Activated CD4-positive, alpha-beta memory T cell treated with anti-CD3 and anti-CD28 coated beads, Interleukin-2, amount 10 ng/mL, durations not matched to agents 7 days and 5 days (primary cell): ENCODE results near the gene CCDC116. TPM values are rescaled to one million over a fixed set of nuclear protein-coding genes. Genes with fewer than 3 reads are reported as not detected.
"Not testable (repeated sequence)": the region's sequence is repeated elsewhere in the genome, so short reads cannot be mapped to it uniquely, and the experiment has no call there.

Experiments used
- CTCF ChIA-PET: fragments of 350-600 bp; sonication (Branson Sonifier 250); formaldehyde crosslinking; loops from one replicate; lab custom pipeline; 2021; ENCODE audit warnings: antibody characterized with exemption, inconsistent platforms; lab: Charles Lee
- POLR2A ChIA-PET: fragments of 350-600 bp; sonication (Branson Sonifier 250); formaldehyde crosslinking; loops from one replicate; lab custom pipeline; 2021; ENCODE audit warnings: antibody characterized with exemption; lab: Charles Lee
- DNase-seq: peaks from one replicate; pipeline ENCODE4 v3.0.0-alpha.2; 2020
- H3K27ac Mint-ChIP-seq: one replicate; pipeline ENCODE4 v1.8.0; 2021; ENCODE audit warnings: mild to moderate bottlenecking, mixed read lengths
- H3K27me3 Mint-ChIP-seq: one replicate; pipeline ENCODE4 v1.8.0; 2021; ENCODE audit warnings: mixed read lengths
- H3K36me3 Mint-ChIP-seq: one replicate; pipeline ENCODE4 v1.8.0; 2021; ENCODE audit warnings: low read depth, mixed read lengths
- H3K4me1 Mint-ChIP-seq: one replicate; pipeline ENCODE4 v1.8.0; 2021; ENCODE audit warnings: mixed read lengths
- H3K4me3 Mint-ChIP-seq: one replicate; pipeline ENCODE4 v1.8.0; 2021; ENCODE audit warnings: mild to moderate bottlenecking, mixed read lengths
- H3K9me3 Mint-ChIP-seq: one replicate; pipeline ENCODE4 v1.8.0; 2021; ENCODE audit warnings: mixed read lengths
- total RNA-seq, 2 experiments: library from RNA; stranded (reverse); gene quantifications; one replicate each; pipeline ENCODE4 v1.2.3, GENCODE V29; 2021

Gene CCDC116
- total RNA-seq, 2 experiments from 2014 or later: 0.33 to 0.43 TPM

GRCh38 chr22:21628386-21629254 lies 3.9 kb upstream of the CCDC116 start:
- Mint-ChIP-seq H3K4me3 (peak overlapping the region; percentile 87), H3K4me1 (peaks cover 46% of the 10 kb centered on the region), H3K27ac (peak overlapping the region; percentile 88), H3K36me3 (peaks cover 31% of the 10 kb centered on the region), H3K9me3 (no peaks in the 10 kb centered on the region), H3K27me3 (no peaks in the 10 kb centered on the region)
- no peak for DNase-seq
- CTCF ChIA-PET: interaction anchor here (1.0 to 13.8 kb wide), 21 partner anchors 9 to 626 kb away, joined by 3 to 289 read pairs (median 6); partner anchors contain the start of genes PPIL2, PPM1F, SDF2L1 and UBE2L3
- POLR2A ChIA-PET: interaction anchor here (0.6 to 4.2 kb wide), 13 partner anchors 11 to 61 kb away, joined by 3 to 132 read pairs (median 8); partner anchors contain the start of genes PPIL2, SDF2L1 and UBE2L3

- H3K9me3 Mint-ChIP-seq: no peaks in the 10 kb centered on the region
- POLR2A ChIA-PET: interaction anchor here (0.5 to 4.2 kb wide), 17 partner anchors 9 to 628 kb away, joined by 3 to 132 read pairs (median 5); partner anchors contain the start of genes PPIL2, SDF2L1, THAP7 and UBE2L3
- H3K27ac Mint-ChIP-seq: peak within 1 kb of the TSS; percentile 88
- peak; percentile 95 for DNase-seq
- CTCF ChIA-PET: interaction anchor here (1.0 to 13.8 kb wide), 21 partner anchors 8 to 627 kb away, joined by 3 to 289 read pairs (median 6); partner anchors contain the start of genes PPIL2, PPM1F, SDF2L1 and UBE2L3
- H3K4me3 Mint-ChIP-seq: peak within 1 kb of the TSS; percentile 87
- H3K4me1 Mint-ChIP-seq: peaks cover 46% of the 10 kb centered on the region
- H3K36me3 Mint-ChIP-seq: peaks cover 27% of the 10 kb centered on the region
- H3K27me3 Mint-ChIP-seq: no peaks in the 10 kb centered on the region
Measured at GRCh38 chr22:21629255-21630149, 3.1 kb upstream of the CCDC116 start, which contains the start of gene YDJC. Gene YDJC, minus strand, starts transcription at chr22:21630022. Its CDS starts 8 bp downstream, at chr22:21630014.

GRCh38 chr22:21631025-21631424 lies 1.5 kb upstream of the CCDC116 start:
- H3K27ac Mint-ChIP-seq: no peak overlapping the region
- ChIA-PET POLR2A (interaction anchor here (0.9 to 2.9 kb wide), 5 partner anchors 11 to 64 kb away, joined by 3 to 48 read pairs (median 24); partner anchors contain the start of genes PPIL2, SDF2L1 and UBE2L3), CTCF (interaction anchor here (0.6 to 13.8 kb wide), 7 partner anchors 12 to 1063 kb away, joined by 3 to 289 read pairs (median 4); partner anchors contain the start of gene SDF2L1)
- H3K9me3 Mint-ChIP-seq: no peaks in the 10 kb centered on the region
- DNase-seq: no peak
- peaks cover 22% of the 10 kb centered on the region for H3K36me3 Mint-ChIP-seq
- peaks cover 41% of the 10 kb centered on the region for H3K4me1 Mint-ChIP-seq
- H3K4me3 Mint-ChIP-seq: peak overlapping the region; percentile 2
- H3K27me3 Mint-ChIP-seq: no peaks in the 10 kb centered on the region

- no peaks in the 10 kb centered on the region for H3K9me3 Mint-ChIP-seq
- ChIA-PET CTCF (interaction anchor here (1.0 to 13.8 kb wide), 2 partner anchors 9 to 11 kb away, joined by 3 to 289 read pairs; partner anchors contain the start of gene SDF2L1), POLR2A (interaction anchor here (1.0 to 2.8 kb wide), 4 partner anchors 9 to 19 kb away, joined by 3 to 48 read pairs (median 9); partner anchors contain the start of gene SDF2L1)
- H3K27me3 Mint-ChIP-seq: no peaks in the 10 kb centered on the region
- no peak for DNase-seq
- H3K4me3 Mint-ChIP-seq: no peak overlapping the region
- peaks cover 7% of the 10 kb centered on the region for H3K36me3 Mint-ChIP-seq
- H3K27ac Mint-ChIP-seq: no peak overlapping the region
- peaks cover 28% of the 10 kb centered on the region for H3K4me1 Mint-ChIP-seq
Measured at GRCh38 chr22:21632931-21633330, 371 bp downstream of the CCDC116 start.

GRCh38 chr22:21633481-21633880 lies 921 bp downstream of the CCDC116 start:
- Mint-ChIP-seq H3K36me3 (peaks cover 2% of the 10 kb centered on the region), H3K27me3 (no peaks in the 10 kb centered on the region), H3K27ac (no peak overlapping the region), H3K9me3 (no peaks in the 10 kb centered on the region), H3K4me3 (no peak overlapping the region), H3K4me1 (peaks cover 24% of the 10 kb centered on the region)
- no peak for DNase-seq
- CTCF ChIA-PET: interaction anchor here (13.8 kb wide), 1 partner anchor 10 kb away, joined by 289 read pairs; the partner anchor contains the start of gene SDF2L1
- POLR2A ChIA-PET: interaction anchor here (1.3 kb wide), 1 partner anchor 9 kb away, joined by 13 read pairs; the partner anchor contains the start of gene SDF2L1

- POLR2A ChIA-PET: interaction anchor here (1.3 kb wide), 1 partner anchor 8 kb away, joined by 13 read pairs; the partner anchor contains the start of gene SDF2L1
Measured at GRCh38 chr22:21634081-21634480, 1.5 kb downstream of the CCDC116 start.

GRCh38 chr22:21634844-21635243 lies 2.3 kb downstream of the CCDC116 start:
- Mint-ChIP-seq H3K4me3 (no peak overlapping the region), H3K27ac (no peak overlapping the region), H3K27me3 (no peaks in the 10 kb centered on the region), H3K9me3 (no peaks in the 10 kb centered on the region), H3K36me3 (no peaks in the 10 kb centered on the region), H3K4me1 (peaks cover 21% of the 10 kb centered on the region)
- ChIA-PET POLR2A (interaction anchor here (0.9 kb wide), 1 partner anchor 8 kb away, joined by 4 read pairs; no protein-coding TSS in a partner anchor), CTCF (interaction anchor here (13.8 kb wide), 1 partner anchor 9 kb away, joined by 289 read pairs; the partner anchor contains the start of gene SDF2L1)
- no peak for DNase-seq

More at GRCh38 chr22:21634081-21634480, 1.5 kb downstream of the CCDC116 start:
- H3K9me3 Mint-ChIP-seq: no peaks in the 10 kb centered on the region
- CTCF ChIA-PET: interaction anchor here (13.8 kb wide), 1 partner anchor 9 kb away, joined by 289 read pairs; the partner anchor contains the start of gene SDF2L1
- peaks cover 2% of the 10 kb centered on the region for H3K36me3 Mint-ChIP-seq
- H3K4me1 Mint-ChIP-seq: peaks cover 23% of the 10 kb centered on the region
- no peaks in the 10 kb centered on the region for H3K27me3 Mint-ChIP-seq
- H3K27ac Mint-ChIP-seq: no peak overlapping the region
- no peak for DNase-seq
- no peak overlapping the region for H3K4me3 Mint-ChIP-seq

GRCh38 chr22:21635771-21636510 lies 3.4 kb downstream of the CCDC116 start:
- H3K27me3 Mint-ChIP-seq: no peaks in the 10 kb centered on the region
- H3K4me1 Mint-ChIP-seq: peaks cover 20% of the 10 kb centered on the region
- H3K9me3 Mint-ChIP-seq: no peaks in the 10 kb centered on the region
- H3K36me3 Mint-ChIP-seq: no peaks in the 10 kb centered on the region
- no peak overlapping the region for H3K27ac Mint-ChIP-seq
- POLR2A ChIA-PET: interaction anchor here (0.7 to 0.9 kb wide), 2 partner anchors 7 to 16 kb away, joined by 3 to 4 read pairs; no protein-coding TSS in a partner anchor
- DNase-seq: no peak
- H3K4me3 Mint-ChIP-seq: no peak overlapping the region
- CTCF ChIA-PET: interaction anchor here (13.8 kb wide), 1 partner anchor 8 kb away, joined by 289 read pairs; the partner anchor contains the start of gene SDF2L1

GRCh38 chr22:21636629-21637218 lies 4.2 kb downstream of the CCDC116 start:
- POLR2A ChIA-PET: interaction anchor here (1.2 kb wide), 1 partner anchor 16 kb away, joined by 4 read pairs; no protein-coding TSS in a partner anchor

GRCh38 chr22:21637450-21637849 lies 4.9 kb downstream of the CCDC116 start:
- not testable (repeated sequence) for H3K27ac Mint-ChIP-seq, H3K36me3 Mint-ChIP-seq, H3K27me3 Mint-ChIP-seq, H3K9me3 Mint-ChIP-seq, DNase-seq, H3K4me3 Mint-ChIP-seq
- CTCF ChIA-PET: interaction anchor here (0.6 to 1.0 kb wide), 4 partner anchors 8 to 89 kb away, joined by 3 to 4 read pairs (median 4); partner anchors contain the start of gene YDJC
- peaks cover 18% of the 10 kb centered on the region for H3K4me1 Mint-ChIP-seq
- POLR2A ChIA-PET: interaction anchor here (1.2 kb wide), 1 partner anchor 15 kb away, joined by 4 read pairs; no protein-coding TSS in a partner anchor

More at GRCh38 chr22:21636629-21637218, 4.2 kb downstream of the CCDC116 start:
- Mint-ChIP-seq H3K27me3 (no peaks in the 10 kb centered on the region), H3K9me3 (no peaks in the 10 kb centered on the region), H3K27ac (no peak overlapping the region), H3K36me3 (no peaks in the 10 kb centered on the region), H3K4me1 (peaks cover 19% of the 10 kb centered on the region), H3K4me3 (no peak overlapping the region)
- DNase-seq: no peak
- CTCF ChIA-PET: interaction anchor here (0.6 to 13.8 kb wide), 4 partner anchors 7 to 71 kb away, joined by 3 to 289 read pairs (median 4); partner anchors contain the start of genes SDF2L1 and YDJC
